H1 (cell line): ENCODE data around the gene MAPK8IP2. TPM values are rescaled to one million over a fixed set of nuclear protein-coding genes. Genes with fewer than 3 reads are reported as not detected.

ENCODE experiments used
- CHD2 ChIP-seq: IDR thresholded peaks from 2 replicates; pipeline ENCODE4 v1.6.1; 2012; ENCODE audit warnings: low read length, improper control_type of control experiment
- JUN ChIP-seq: IDR thresholded peaks from 2 replicates; pipeline ENCODE4 v1.6.1; 2011; ENCODE audit warnings: low read depth, mild to moderate bottlenecking, improper control_type of control experiment, low read length
- SIRT6 ChIP-seq: IDR thresholded peaks from one replicate; pipeline ENCODE4 v1.7.1; 2012; ENCODE audit warnings: low read length, inconsistent platforms
- polyA plus RNA-seq, 7 experiments: library from polyadenylated mRNA; depleted of rRNA in 3 of 7; stranded (reverse) in 5 of 7; unstranded in 2 of 7; fragments of >200 nt in 5 of 7; fragments of 200-250 nt in 2 of 7; gene quantifications; 1 replicate in 5 of 7; 2 replicates in 1 of 7; 4 replicates in 1 of 7; pipeline versions ENCODE4 v1.2.1 to v1.2.3, GENCODE V29; 2011 to 2013; ENCODE audit warnings: missing spikeins in 2 of 7, mixed read lengths in 2 of 7
- total RNA-seq: library from RNA; stranded (reverse); fragmentation: NEBNext Ultra II Directional; extraction: Animal tissue kit (Norgen Biotek cat#: 25700); gene quantifications from 2 replicates; pipeline ENCODE4 v1.2.1, GENCODE V29; 2021
- TF ChIP-seq, protein P1 (sequence below): IDR thresholded peaks from 2 replicates; pipeline ENCODE4 v1.6.1; 2012; ENCODE audit warnings: low read length, inconsistent platforms
- TF ChIP-seq, protein P2 (sequence below): IDR thresholded peaks from 2 replicates; pipeline ENCODE4 v1.6.1; 2012; ENCODE audit warnings: inconsistent platforms

Gene MAPK8IP2
- total and polyA plus RNA-seq, 2 of the 8 experiments (the other 6 are each of a cell fraction or from before 2014, with no cell fraction given): 1.5 to 5.5 TPM

DNA sequence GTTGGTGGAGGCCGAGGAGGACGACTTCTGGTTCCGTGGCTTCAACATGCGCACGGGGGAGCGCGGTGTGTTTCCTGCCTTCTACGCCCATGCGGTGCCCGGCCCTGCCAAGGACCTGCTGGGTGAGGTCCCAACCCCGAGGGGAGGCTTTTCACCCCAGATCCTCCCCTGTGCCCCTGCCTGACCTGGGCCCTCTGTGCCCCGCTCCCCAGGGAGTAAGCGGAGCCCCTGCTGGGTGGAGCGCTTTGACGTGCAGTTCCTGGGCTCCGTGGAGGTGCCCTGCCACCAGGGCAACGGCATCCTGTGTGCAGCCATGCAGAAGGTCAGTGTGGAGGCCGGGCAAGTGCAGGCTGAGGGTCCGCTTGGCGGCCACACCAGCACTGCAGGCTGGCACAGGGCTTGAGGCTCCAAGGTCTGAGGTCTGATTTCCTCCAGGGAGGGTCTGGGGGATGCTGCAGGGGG is 5.1 kb downstream of the MAPK8IP2 start (continued):
- TF ChIP-seq, protein P1, sequence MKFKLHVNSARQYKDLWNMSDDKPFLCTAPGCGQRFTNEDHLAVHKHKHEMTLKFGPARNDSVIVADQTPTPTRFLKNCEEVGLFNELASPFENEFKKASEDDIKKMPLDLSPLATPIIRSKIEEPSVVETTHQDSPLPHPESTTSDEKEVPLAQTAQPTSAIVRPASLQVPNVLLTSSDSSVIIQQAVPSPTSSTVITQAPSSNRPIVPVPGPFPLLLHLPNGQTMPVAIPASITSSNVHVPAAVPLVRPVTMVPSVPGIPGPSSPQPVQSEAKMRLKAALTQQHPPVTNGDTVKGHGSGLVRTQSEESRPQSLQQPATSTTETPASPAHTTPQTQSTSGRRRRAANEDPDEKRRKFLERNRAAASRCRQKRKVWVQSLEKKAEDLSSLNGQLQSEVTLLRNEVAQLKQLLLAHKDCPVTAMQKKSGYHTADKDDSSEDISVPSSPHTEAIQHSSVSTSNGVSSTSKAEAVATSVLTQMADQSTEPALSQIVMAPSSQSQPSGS: no peak
- TF ChIP-seq CHD2 (no peak), SIRT6 (no peak), JUN (no peak)
- TF ChIP-seq, protein P2, sequence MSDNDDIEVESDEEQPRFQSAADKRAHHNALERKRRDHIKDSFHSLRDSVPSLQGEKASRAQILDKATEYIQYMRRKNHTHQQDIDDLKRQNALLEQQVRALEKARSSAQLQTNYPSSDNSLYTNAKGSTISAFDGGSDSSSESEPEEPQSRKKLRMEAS: no peak
